HG03354 (cell line): ENCODE measurements around the gene SFT2D2.

Source experiments
- ATAC-seq: cut with Tn5 transposase; IDR thresholded peaks from one replicate; pipeline ENCODE4 v1.9.1; 2021; ENCODE audit warnings: mild to moderate bottlenecking; ENCODE audit not compliant: unreplicated experiment, poor library complexity, severe bottlenecking

The SFT2D2 gene

DNA sequence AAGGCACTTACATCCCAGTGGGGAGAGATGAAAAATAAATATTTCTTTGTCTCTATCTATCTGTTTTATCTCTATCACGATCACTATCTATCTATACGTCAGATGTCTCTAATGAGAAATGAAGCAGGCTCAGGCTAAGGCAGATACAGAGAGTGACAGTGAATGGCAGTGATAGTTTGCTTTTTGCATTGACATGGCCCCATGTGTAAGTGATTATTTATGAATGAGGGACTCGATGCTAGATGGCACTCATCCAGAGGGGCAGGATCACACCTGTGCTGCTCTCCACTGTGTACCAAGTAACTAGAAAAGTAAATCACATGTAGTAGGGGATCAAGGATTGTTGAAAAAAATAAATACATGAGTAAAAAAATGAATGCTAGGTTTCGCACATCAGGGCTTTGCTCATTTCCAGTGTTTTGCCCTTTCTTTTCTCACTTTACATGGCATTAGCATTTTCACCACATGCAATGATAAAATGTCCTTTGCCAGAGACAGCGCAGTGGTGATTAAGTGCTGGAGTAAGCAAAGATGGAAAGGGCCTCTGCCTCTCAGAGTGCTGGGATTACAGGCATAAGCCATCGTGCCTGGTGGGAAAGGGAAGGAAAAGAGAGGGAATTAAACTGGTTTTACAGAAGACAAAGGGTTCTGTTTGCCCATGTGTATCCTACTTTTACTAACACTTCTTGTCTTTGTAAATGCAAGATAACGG is 71.4 kb downstream of the SFT2D2 start:
- no peak for ATAC-seq

DNA sequence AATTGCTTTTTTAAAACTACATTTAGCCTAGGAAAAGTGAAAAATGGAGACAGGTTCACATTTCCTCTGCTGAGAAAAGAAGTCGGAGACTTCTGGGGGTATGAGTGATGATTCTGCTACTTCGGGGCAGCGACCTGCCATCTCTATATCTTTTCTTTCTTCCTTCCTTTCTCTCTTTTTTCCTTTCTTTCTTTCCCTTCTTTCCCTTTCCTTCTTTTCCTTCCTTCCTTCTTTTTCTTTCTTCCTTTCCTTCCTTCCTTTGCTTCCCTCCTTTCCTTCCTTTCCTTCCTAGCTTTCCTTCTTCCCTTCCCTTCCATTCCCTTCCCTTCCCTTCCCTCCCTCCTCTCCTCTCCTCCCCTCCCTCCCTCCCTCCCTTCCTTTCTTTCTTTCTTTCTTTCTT is 72.6 kb downstream of the SFT2D2 start:
- ATAC-seq: no peak

DNA sequence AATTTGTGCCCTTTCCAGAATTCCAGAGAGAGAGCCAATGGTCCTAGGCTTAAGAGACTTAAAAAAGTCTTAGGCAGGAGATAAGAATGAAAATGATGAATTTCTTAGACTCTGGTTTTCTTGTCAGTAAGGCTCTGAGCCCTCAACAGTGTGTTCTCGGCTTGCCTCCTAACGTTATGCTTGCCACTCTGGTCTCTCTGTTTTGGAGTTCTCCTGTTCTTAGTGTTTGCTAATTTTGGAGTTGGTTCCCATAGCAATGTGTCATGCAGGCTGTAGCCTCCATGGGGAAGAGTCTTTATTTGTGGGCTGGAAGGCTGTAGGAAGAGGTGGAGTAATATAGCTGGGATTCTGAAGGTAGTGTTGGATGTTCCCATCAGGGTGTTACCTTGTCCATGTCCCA is 74.8 kb downstream of the SFT2D2 start:
- ATAC-seq: no peak

DNA sequence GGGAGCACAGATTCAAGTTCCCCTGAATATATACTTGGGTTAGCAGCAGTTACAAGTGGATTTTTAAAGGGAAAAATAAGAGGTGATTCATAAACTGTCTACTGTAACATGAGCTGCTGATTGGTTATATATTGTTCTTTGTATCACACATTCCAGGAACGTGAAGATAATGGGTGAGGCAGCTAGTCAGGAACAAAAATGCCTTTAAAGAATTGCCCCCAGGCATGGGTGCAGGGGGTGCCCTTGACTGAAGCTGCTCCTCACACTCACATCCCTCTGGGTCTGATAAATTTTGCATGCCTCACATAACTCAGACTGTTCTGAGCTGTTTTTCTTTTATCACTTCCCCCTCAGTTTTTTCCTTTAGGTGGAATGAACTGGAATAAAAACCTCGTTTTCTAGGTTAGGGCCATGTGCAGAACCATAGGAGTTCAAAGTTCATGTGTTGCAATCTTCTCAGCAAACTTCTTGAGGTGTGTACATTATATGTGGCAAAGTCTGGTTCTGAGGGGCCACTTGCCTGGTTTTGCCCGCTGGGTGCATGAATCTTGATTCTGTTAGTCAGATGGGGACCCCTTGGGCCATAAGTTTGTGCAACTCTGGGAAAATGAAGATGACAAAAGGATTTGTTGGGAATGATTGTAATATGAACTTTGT is 76.0 kb downstream of the SFT2D2 start:
- ATAC-seq: no peak
